Cardiac fibroblast (primary cell): ENCODE measurements around the gene ABCC10.
"Not testable (repeated sequence)": the region's sequence is repeated elsewhere in the genome, so short reads cannot be mapped to it uniquely, and the experiment has no call there.

Experiments used
- DNase-seq, 2 donors: peaks; one replicate each; pipeline versions ENCODE4 v3.0.0 to v3.0.0-alpha.2; 2010; ENCODE audit warnings: low read depth in 2 of 2
- H3K4me3 ChIP-seq, 2 donors: replicated peaks in 1 of 2; 1 replicate in 1 of 2; 2 replicates in 1 of 2; pipeline ENCODE4 v1.5.1; 2011; ENCODE audit warnings: low read depth in 2 of 2, low read length in 2 of 2, mild to moderate bottlenecking in 2 of 2, moderate library complexity in 1 of 2
- CTCF ChIP-seq: IDR thresholded peaks from one replicate; pipeline ENCODE4 v1.5.1; 2011; ENCODE audit warnings: low read depth, mild to moderate bottlenecking, low read length, inconsistent platforms

ABCC10 gene

GRCh38 chr6:43454696-43455530, 27.6 kb downstream of the ABCC10 start:
- H3K4me3 ChIP-seq = peak overlapping the region; percentile 48 to 49
- TF ChIP-seq CTCF = no peak
- DNase-seq = peak; percentile 84 to 90

- peak in 1 of 2 donors; percentile 12 for DNase-seq
- peak within 1 kb of the TSS; percentile 48 to 49 for H3K4me3 ChIP-seq
- no peak for TF ChIP-seq CTCF
Observed at GRCh38 chr6:43455531-43456428, 28.4 kb downstream of the ABCC10 start, which contains the start of gene DLK2. TSS of gene DLK2 (minus strand) at chr6:43455548. CDS start at chr6:43454825, 723 bp downstream.

- DNase-seq = no peak
- H3K4me3 ChIP-seq = no peak overlapping the region
- no peak for TF ChIP-seq CTCF
Observed at GRCh38 chr6:43457643-43458042, 30.3 kb downstream of the ABCC10 start.

GRCh38 chr6:43458154-43458553, 30.8 kb downstream of the ABCC10 start:
- not testable (repeated sequence) for DNase-seq, H3K4me3 ChIP-seq

GRCh38 chr6:43459535-43459934, 32.2 kb downstream of the ABCC10 start:
- no peak for DNase-seq
- H3K4me3 ChIP-seq = no peak overlapping the region
- no peak for TF ChIP-seq CTCF

GRCh38 chr6:43460032-43460431, 32.7 kb downstream of the ABCC10 start:
- TF ChIP-seq CTCF = no peak
- no peak overlapping the region for H3K4me3 ChIP-seq
- no peak for DNase-seq

GRCh38 chr6:43461936-43462335, 34.6 kb downstream of the ABCC10 start:
- no peak for DNase-seq
- no peak overlapping the region for H3K4me3 ChIP-seq
- TF ChIP-seq CTCF = no peak
